Stimulated activated CD4-positive, alpha-beta T cell treated with anti-CD3 and anti-CD28 coated beads, Interleukin-1b, Interleukin-23, amount 100 ng/mL, for 48 hours (primary cell): Measurements from ENCODE around the gene NEU3.
A peak's percentile ranks its signal among the peaks of the same experiment; 100 is the strongest.
"Not testable (repeated sequence)": the region's sequence is repeated elsewhere in the genome, so short reads cannot be mapped to it uniquely, and the experiment has no call there.

ENCODE experiments used
- DNase-seq: peaks from one replicate; pipeline ENCODE4 v3.0.0-alpha.2; 2020

The NEU3 gene

DNA sequence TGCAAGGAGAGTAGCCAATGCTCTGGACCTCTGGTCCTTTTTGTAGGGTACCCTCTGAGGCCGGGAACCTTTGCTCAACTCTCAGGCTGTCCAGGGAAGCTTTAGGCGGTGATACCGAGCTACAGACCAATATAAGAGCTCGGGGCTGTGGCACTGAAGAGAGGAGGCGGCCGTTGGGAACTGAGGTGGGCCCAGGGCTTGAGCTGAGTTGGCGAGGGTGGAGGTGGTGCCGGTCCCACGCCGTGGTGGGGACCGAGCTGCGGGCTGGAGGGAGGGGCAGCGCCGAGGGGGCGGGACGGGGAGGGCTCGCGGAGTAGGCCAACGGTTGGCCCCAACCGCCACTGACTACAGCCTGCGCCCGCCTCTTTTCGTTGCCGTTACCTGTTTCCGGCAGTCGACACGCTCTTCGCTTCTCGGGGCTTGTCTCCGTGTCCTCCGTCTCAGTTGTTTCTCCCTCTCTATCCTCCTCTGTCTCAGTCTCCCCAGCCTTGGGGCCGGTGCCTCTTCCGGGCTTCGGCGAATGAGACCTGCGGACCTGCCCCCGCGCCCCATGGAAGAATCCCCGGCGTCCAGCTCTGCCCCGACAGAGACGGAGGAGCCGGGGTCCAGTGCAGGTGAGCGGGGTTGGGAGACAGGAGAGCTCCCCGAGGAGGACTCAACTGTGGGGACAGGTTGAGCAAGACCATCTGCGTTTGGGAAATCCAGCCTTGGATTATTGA, at the start of gene NEU3:
TSS of gene NEU3 (plus strand) at position 393 of the 719 bp plus-strand sequence. CDS start at position 521, 128 bp downstream.
- peak; percentile 84 for DNase-seq

- DNase-seq: no peak
Measured at GRCh38 chr11:74941492-74941891, 47.2 kb upstream of the NEU3 start.

DNA sequence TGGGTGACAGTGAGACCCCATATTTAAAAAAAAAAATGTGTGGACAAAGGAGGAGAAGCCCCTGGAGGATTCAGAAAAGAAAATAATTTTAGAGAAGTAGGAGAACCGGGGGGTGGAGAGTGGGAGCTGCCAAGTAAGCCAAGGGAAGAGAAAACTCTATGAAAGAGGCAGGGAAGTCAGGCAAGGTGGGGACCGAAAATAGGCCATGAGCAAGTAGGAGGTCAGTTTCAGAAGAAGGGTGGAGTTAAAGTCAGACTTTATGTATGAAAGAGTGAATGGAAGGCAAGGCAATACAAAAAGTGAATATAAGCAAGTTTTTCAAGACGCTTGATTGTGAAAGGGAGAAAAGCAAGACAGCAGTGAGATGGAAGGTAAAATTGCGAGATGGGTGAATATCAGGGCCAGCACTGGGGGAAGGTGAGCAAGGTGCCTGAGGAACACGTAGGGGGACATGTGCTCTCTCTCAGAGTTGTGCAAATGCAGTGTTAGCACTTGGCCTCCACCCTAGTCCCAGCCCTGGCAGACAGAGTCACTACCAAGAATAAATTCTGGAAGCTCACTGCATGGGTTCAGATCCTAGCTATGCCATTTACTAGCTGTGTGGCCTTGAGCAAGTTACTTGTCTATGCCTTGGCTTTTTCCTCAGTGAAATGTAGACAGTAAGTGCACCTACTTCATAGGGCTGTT, 46.5 kb upstream of the NEU3 start:
- DNase-seq: no peak

- no peak for DNase-seq
Measured at GRCh38 chr11:74948546-74948897, 40.2 kb upstream of the NEU3 start.

- DNase-seq: peak; percentile 100
Measured at GRCh38 chr11:74948898-74949752, 39.6 kb upstream of the NEU3 start, which contains the start of the genes SPCS2 and XRRA1. Gene SPCS2 (plus strand): TSS chr11:74949266. CDS start chr11:74949286, 20 bp downstream. Gene XRRA1 (minus strand): TSS chr11:74949091. CDS start chr11:74940878, 8,213 bp downstream.

DNA sequence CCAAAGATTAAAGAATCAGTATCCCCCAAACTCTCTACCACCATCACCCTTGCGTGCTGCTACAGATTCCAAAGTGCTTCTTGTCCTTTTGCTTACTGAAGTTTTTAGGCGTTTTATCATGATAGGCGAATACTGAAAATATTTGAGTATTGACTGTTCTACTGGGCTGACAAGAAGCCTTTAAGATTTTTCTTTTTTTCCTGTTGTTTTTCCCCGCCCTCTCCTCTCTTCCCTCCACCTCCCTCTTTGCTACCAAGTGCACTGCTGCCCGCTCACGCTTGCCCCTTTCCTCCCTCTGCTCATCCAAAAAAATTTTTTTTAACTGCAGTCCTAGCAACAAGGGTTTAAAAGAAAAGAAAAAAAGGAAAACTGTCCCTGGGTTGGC, 39.0 kb upstream of the NEU3 start:
- no peak for DNase-seq

DNA sequence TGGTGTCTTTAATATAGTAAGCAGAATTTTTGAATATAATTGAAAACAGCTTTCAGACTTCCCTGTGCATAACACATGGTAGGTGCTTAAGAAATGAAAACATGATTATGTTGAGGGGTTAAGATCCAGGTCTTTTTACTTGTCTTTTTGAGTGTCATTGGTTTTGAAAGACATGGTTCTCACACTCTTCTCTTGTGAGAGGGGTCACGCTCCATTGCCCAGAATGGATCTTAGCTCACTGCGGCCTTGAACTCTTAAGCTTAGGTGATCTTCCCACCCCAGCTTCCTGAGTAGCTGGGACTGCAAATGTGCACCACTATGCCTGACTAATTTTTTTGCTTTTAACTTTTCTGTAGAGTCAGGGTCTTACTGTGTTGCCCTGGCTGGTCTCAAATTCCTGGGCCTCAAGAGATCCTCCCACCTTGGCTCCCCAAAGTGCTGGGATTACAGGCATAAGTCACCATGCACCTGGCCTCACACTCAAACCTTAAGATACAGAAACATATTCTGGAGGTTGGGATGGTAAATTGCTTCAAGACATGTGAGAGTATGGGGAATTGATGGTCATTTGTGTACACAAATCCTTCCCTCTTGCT, 38.3 kb upstream of the NEU3 start:
- no peak for DNase-seq

DNA sequence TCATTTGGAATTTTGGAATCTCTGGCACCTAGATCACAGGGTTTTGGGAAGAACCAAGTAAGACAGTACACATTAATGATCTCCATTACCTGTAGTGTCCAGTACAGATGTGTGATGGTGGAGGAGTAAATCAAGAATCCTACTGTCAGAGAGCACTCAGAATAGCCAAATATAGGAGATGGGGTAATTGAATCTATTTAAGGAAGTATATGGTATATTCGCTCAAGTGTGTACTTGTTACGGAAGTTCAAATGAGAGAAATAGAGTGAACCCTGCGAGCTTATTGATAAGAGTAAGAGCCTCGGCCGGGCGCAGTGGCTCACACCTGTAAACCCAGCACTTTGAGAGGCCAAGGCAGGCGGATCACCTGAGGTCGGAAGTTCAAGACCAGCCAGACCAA, 37.5 kb upstream of the NEU3 start:
- no peak for DNase-seq

DNA sequence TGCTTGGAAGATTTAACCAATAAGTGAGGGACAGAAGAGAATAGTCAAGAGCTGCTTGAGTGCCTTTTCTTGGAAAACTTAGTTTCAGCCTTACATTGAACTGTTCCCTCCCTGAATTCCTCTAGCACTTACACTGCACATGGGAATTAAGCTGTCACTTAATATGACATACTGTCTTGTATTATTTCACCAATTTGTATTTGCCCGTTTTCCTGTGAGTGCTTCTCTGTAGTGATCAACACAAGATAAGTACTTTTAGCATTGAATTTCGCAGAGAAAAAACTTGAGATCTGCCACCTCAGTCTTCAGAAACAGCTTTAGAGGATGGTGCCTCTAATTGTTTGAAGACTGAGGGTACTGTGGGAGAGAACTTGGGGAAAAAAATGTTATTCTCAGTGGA, 36.0 kb upstream of the NEU3 start:
- no peak for DNase-seq

- no peak for DNase-seq
Measured at GRCh38 chr11:74953451-74953850, 35.3 kb upstream of the NEU3 start.

DNA sequence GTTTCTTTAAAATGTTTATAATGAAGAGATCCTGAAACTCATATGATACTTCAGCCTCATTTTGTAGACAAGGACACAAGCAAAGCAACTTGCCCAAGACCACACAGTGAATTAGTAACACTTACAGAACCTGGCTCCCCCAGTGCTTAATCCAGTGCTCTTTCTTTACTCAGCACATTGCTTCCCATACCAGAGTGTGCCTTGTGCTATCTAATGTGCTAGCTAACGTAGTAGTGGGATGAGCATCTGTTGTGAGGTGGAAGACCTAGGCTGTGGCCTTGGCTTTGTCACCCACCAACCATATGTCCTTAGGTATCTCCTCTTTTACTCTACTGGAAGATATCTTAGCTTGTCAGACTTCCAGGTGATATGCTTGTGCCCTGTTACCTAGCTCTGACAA, 34.5 kb upstream of the NEU3 start:
- DNase-seq: no peak

DNA sequence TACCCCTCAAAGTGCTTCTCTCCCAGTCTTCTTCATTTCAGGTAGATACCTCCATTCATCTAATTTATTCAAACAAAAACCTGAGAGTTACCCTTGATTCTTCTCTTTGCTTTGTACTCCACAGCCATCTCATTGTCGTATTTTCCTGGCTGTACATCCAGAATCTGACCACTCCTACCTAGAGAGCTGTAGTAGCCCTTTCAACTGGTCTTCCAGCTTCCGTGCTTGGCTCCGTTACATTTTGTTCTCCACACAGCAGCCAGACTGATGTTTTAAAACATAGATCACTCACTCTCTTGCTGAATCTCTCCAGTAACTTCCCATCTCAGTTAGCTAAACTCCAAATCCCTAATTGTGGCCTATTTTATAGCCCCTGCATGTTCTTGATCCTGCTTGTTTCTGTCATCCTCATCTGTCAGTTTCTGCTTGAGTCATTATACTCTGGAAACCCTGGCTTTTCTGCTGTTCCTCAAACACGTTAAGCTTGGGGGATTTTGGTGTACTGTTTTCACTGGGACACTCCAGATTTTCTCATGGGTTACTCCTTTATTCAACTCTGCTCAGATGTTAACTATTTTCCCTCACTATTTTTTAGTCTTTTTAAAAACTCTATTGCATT, 32.2 kb upstream of the NEU3 start:
- no peak for DNase-seq

- DNase-seq: no peak
Measured at GRCh38 chr11:74957937-74958629, 30.6 kb upstream of the NEU3 start.

DNA sequence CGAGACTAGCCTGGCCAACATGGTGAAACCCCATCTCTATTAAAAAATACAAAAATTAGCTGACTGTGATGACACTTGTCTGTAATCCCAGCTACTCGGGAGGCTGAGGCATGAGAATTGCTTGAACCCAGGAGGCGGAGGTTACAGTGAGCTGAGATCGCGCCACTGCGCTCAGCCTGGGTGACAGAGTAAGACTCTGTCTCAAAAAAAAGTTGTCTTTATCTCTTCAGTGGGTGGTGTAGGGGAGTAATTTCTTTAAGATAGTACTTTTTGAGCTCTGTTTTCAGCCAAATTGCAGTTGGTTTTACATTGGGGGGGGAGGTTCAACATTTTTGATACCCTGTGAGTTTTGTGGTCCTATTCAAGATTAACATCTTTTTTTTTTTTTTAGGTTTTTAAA, 28.6 kb upstream of the NEU3 start:
- not testable (repeated sequence) for DNase-seq

DNA sequence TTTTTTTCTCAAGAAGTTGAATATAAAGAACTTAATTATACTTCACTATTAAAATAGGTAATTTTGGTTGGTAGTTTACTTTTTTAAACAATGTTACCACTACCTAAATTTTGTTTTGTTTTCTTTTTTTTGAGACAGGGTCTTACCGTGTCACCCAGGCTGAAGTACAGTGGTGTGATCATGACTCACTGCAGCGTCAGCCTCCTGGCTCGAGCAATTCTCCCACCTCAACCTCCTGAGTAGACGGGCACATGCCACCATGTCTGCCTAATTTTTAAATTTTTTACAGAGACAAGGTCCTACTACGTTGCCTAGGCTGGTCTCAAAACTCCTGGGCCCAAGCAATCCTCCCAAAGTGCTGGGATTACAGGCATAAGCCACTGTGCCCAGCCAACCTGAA, 22.1 kb upstream of the NEU3 start:
- DNase-seq: no peak

GRCh38 chr11:74970852-74971395, 17.8 kb upstream of the NEU3 start:
- DNase-seq: no peak

GRCh38 chr11:74971424-74971823, 17.3 kb upstream of the NEU3 start:
- no peak for DNase-seq

- DNase-seq: no peak
Measured at GRCh38 chr11:74978041-74978440, 10.7 kb upstream of the NEU3 start.

GRCh38 chr11:74980634-74981033, 8.1 kb upstream of the NEU3 start:
- DNase-seq: no peak

GRCh38 chr11:74981888-74982287, 6.8 kb upstream of the NEU3 start:
- DNase-seq: no peak

DNA sequence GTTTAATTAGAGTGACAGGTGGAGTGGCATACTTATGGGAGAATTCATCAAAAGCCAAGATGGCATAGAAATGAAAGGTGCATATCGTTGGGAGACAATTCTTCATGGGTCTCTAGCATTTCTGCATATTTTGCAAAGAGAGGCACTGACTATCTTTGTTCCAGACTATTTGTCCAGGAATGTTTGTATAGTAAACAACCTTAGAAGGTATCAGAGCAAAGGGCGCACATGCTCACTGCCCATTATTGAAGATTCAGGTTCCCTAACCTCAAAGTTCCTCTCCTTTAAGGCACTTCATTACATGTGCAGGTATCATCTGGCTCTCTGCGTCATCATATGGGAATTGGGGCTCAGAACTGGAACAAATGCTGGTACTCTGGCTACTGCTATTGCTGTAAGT, 4.7 kb upstream of the NEU3 start:
- no peak for DNase-seq

- no peak for DNase-seq
Measured at GRCh38 chr11:74984730-74985129, 4.0 kb upstream of the NEU3 start.
